ENCODE data around the gene ZFP1.
A peak's percentile ranks its signal among the peaks of the same experiment; 100 is the strongest.

ZFP1 gene

GRCh38 chr16:75148311-75149195 is at the start of gene ZFP1:
Gene ZFP1 (plus strand): TSS chr16:75148524. CDS start chr16:75152952, 4,428 bp downstream.
- H3K4me3 ChIP-seq (IDR thresholded peaks at IDR 0.05; ENCODE audit: insufficient read depth, low read depth, low read length): peak within 1 kb of the TSS; percentile 33
- no peaks in the 10 kb centered on the region; the same call in 1 of the 2 replicates for H3K36me3 ChIP-seq (ENCODE audit: insufficient read depth)
- H3K27me3 ChIP-seq (ENCODE audit: insufficient read depth, low read depth): no peaks in the 10 kb centered on the region
- H3K4me2 ChIP-seq: peak within 1 kb of the TSS; percentile 67
- peak within 1 kb of the TSS; percentile 82 for H3K27ac ChIP-seq
- H3K9ac ChIP-seq: peak within 1 kb of the TSS; percentile 93
- H2AFZ ChIP-seq (ENCODE audit: low read depth): peak within 1 kb of the TSS; percentile 99
- no peak for TF ChIP-seq CTCF (conservative IDR thresholded peaks at IDR 0.05; ENCODE audit: low read depth, low read length)
- no peaks in the 10 kb centered on the region for H4K20me1 ChIP-seq (ENCODE audit: insufficient read depth)
- H3K4me1 ChIP-seq (ENCODE audit: low read depth, poor library complexity, severe bottlenecking): peaks cover 6% of the 10 kb centered on the region
- peaks cover 19% of the 10 kb centered on the region; the same call in 1 of the 2 replicates for H3K79me2 ChIP-seq (ENCODE audit: insufficient read depth, low read depth)

- no peak for TF ChIP-seq CTCF (conservative IDR thresholded peaks at IDR 0.05; ENCODE audit: low read depth, low read length)
- Histone ChIP-seq H4K20me1 (ENCODE audit: insufficient read depth) (no peaks in the 10 kb centered on the region), H3K79me2 (ENCODE audit: insufficient read depth, low read depth) (no peaks in the 10 kb centered on the region), H2AFZ (ENCODE audit: low read depth) (no peak overlapping the region), H3K36me3 (ENCODE audit: insufficient read depth) (no peaks in the 10 kb centered on the region), H3K4me1 (ENCODE audit: low read depth, poor library complexity, severe bottlenecking) (no peaks in the 10 kb centered on the region), H3K4me3 (IDR thresholded peaks at IDR 0.05; ENCODE audit: insufficient read depth, low read depth, low read length) (no peak overlapping the region), H3K4me2 (no peak overlapping the region), H3K27me3 (ENCODE audit: insufficient read depth, low read depth) (no peaks in the 10 kb centered on the region), H3K9ac (no peak overlapping the region), H3K27ac (no peak overlapping the region)
These were observed 49.2 kb upstream of the ZFP1 start for GRCh38 chr16:75099075-75099667.

GRCh38 chr16:75099738-75100602 is 48.4 kb upstream of the ZFP1 start:
- Histone ChIP-seq H3K4me3 (IDR thresholded peaks at IDR 0.05; ENCODE audit: insufficient read depth, low read depth, low read length) (no peak overlapping the region), H3K9ac (no peak overlapping the region), H2AFZ (ENCODE audit: low read depth) (no peak overlapping the region), H3K4me1 (ENCODE audit: low read depth, poor library complexity, severe bottlenecking) (no peaks in the 10 kb centered on the region), H4K20me1 (ENCODE audit: insufficient read depth) (no peaks in the 10 kb centered on the region), H3K4me2 (no peak overlapping the region), H3K27ac (no peak overlapping the region), H3K79me2 (ENCODE audit: insufficient read depth, low read depth) (no peaks in the 10 kb centered on the region), H3K27me3 (ENCODE audit: insufficient read depth, low read depth) (no peaks in the 10 kb centered on the region), H3K36me3 (ENCODE audit: insufficient read depth) (no peaks in the 10 kb centered on the region)
- no peak for TF ChIP-seq CTCF (conservative IDR thresholded peaks at IDR 0.05; ENCODE audit: low read depth, low read length)

- Histone ChIP-seq H3K27me3 (ENCODE audit: insufficient read depth, low read depth) (no peaks in the 10 kb centered on the region), H2AFZ (ENCODE audit: low read depth) (no peak overlapping the region), H3K36me3 (ENCODE audit: insufficient read depth) (no peaks in the 10 kb centered on the region), H3K79me2 (ENCODE audit: insufficient read depth, low read depth) (no peaks in the 10 kb centered on the region), H3K27ac (no peak overlapping the region), H3K4me2 (no peak overlapping the region), H3K4me1 (ENCODE audit: low read depth, poor library complexity, severe bottlenecking) (no peaks in the 10 kb centered on the region), H4K20me1 (ENCODE audit: insufficient read depth) (no peaks in the 10 kb centered on the region), H3K4me3 (IDR thresholded peaks at IDR 0.05; ENCODE audit: insufficient read depth, low read depth, low read length) (no peak overlapping the region), H3K9ac (no peak overlapping the region)
- no peak for TF ChIP-seq CTCF (conservative IDR thresholded peaks at IDR 0.05; ENCODE audit: low read depth, low read length)
These were observed 47.7 kb upstream of the ZFP1 start for GRCh38 chr16:75100603-75100990.

Data from KMS-11 (cell line).